ENCODE measurements around the gene XPR1.

- TF ChIP-seq, protein P1, sequence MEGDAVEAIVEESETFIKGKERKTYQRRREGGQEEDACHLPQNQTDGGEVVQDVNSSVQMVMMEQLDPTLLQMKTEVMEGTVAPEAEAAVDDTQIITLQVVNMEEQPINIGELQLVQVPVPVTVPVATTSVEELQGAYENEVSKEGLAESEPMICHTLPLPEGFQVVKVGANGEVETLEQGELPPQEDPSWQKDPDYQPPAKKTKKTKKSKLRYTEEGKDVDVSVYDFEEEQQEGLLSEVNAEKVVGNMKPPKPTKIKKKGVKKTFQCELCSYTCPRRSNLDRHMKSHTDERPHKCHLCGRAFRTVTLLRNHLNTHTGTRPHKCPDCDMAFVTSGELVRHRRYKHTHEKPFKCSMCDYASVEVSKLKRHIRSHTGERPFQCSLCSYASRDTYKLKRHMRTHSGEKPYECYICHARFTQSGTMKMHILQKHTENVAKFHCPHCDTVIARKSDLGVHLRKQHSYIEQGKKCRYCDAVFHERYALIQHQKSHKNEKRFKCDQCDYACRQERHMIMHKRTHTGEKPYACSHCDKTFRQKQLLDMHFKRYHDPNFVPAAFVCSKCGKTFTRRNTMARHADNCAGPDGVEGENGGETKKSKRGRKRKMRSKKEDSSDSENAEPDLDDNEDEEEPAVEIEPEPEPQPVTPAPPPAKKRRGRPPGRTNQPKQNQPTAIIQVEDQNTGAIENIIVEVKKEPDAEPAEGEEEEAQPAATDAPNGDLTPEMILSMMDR (IDR thresholded peaks at IDR 0.05) = no peak
- TF ChIP-seq EP300 (IDR thresholded peaks at IDR 0.05) (no peak), POLR2A (IDR thresholded peaks at IDR 0.05) (no peak)
Measured at GRCh38 chr1:180590889-180591288, 40.9 kb upstream of the XPR1 start.
